Sigmoid colon (tissue), 4 donors: ENCODE measurements around the gene RIMBP3C.
"Not testable (repeated sequence)": the region's sequence is repeated elsewhere in the genome, so short reads cannot be mapped to it uniquely, and the experiment has no call there.

Experiments
- CTCF ChIP-seq, 4 experiments: fragments of 450-650 bp in 3 of 4; fragments of 200-600 bp in 1 of 4; IDR thresholded peaks; one replicate each; pipeline ENCODE4 v1.5.1; 2016 to 2019; ENCODE audit warnings: antibody characterized with exemption in 4 of 4, mild to moderate bottlenecking in 3 of 4, moderate library complexity in 2 of 4
- EP300 ChIP-seq, 4 donors: sonication (generic); formaldehyde crosslinking; IDR thresholded peaks; one replicate each; pipeline ENCODE4 v1.6.1; 2017; ENCODE audit warnings: antibody characterized with exemption in 4 of 4
- POLR2AphosphoS5 ChIP-seq, 4 donors: sonication (generic); formaldehyde crosslinking; IDR thresholded peaks; one replicate each; pipeline ENCODE4 v1.6.1; 2017; ENCODE audit warnings: antibody characterized with exemption in 4 of 4

- not testable (repeated sequence) for TF ChIP-seq CTCF, EP300, POLR2AphosphoS5 (IDR thresholded peaks at IDR 0.05)
These were observed 53.3 kb downstream of the RIMBP3C start for GRCh38 chr22:21497984-21498383.
